CD14-positive monocyte (primary cell): ENCODE results near the gene SOAT2. TPM values are rescaled to one million over a fixed set of nuclear protein-coding genes. Genes with fewer than 3 reads are reported as not detected.

Source experiments
- DNase-seq, 3 donors: peaks; one replicate each; pipeline ENCODE4 v3.0.0-alpha.2; 2011 to 2022
- H2AFZ ChIP-seq: 2 replicates; pipeline ENCODE4 v1.6.0; 2012; ENCODE audit warnings: mild to moderate bottlenecking, low read depth, low read length, inconsistent platforms; ENCODE audit not compliant: insufficient read depth, poor library complexity, severe bottlenecking
- H3K27ac ChIP-seq, 2 donors: 1 replicate in 1 of 2; 2 replicates in 1 of 2; pipeline ENCODE4 v1.5.1; 2012 to 2013; ENCODE audit warnings: low read length in 2 of 2, control low read depth in 1 of 2, inconsistent platforms in 1 of 2, low read depth in 1 of 2, mild to moderate bottlenecking in 1 of 2
- H3K27me3 ChIP-seq, 2 donors: one replicate each; pipeline versions ENCODE4 v1.6.0 to v1.6.1; 2011 to 2013; ENCODE audit warnings: low read length in 2 of 2; ENCODE audit not compliant: control insufficient read depth in 2 of 2, insufficient read depth in 2 of 2
- H3K36me3 ChIP-seq, 2 donors: replicated peaks in 1 of 2; 1 replicate in 1 of 2; 2 replicates in 1 of 2; pipeline versions ENCODE4 v1.5.1 to v1.6.1; 2012 to 2013; ENCODE audit warnings: low read length in 2 of 2, control low read depth in 1 of 2, inconsistent platforms in 1 of 2, mild to moderate bottlenecking in 1 of 2; ENCODE audit not compliant: insufficient read depth in 2 of 2, control insufficient read depth in 1 of 2
- H3K4me1 ChIP-seq, 2 donors: 1 replicate in 1 of 2; 2 replicates in 1 of 2; pipeline versions ENCODE4 v1.5.1 to v1.6.1; 2012 to 2013; ENCODE audit warnings: low read length in 2 of 2, control low read depth in 1 of 2, inconsistent platforms in 1 of 2, mild to moderate bottlenecking in 1 of 2, moderate library complexity in 1 of 2; ENCODE audit not compliant: insufficient read depth in 2 of 2, control insufficient read depth in 1 of 2
- H3K4me2 ChIP-seq: replicated peaks from 2 replicates; pipeline ENCODE3; 2012; ENCODE audit warnings: low read length, moderate library complexity, mild to moderate bottlenecking; ENCODE audit not compliant: poor library complexity, severe bottlenecking; ENCODE audit errors: extremely low read depth
- H3K4me3 ChIP-seq, 3 experiments: fragments of 200-600 bp in 1 of 3; sonication (generic) in 1 of 3; replicated peaks in 1 of 3; 1 replicate in 2 of 3; 2 replicates in 1 of 3; pipeline ENCODE4 v1.5.1; 2011 to 2013; ENCODE audit warnings: low read length in 3 of 3, mild to moderate bottlenecking in 3 of 3, control low read depth in 2 of 3, low read depth in 2 of 3, inconsistent platforms in 1 of 3, moderate library complexity in 1 of 3
- H3K79me2 ChIP-seq: 2 replicates; pipeline ENCODE4 v1.6.0; 2012; ENCODE audit warnings: mild to moderate bottlenecking, control low read depth, inconsistent platforms, low read length, moderate library complexity; ENCODE audit not compliant: insufficient read depth
- H3K9ac ChIP-seq: 2 replicates; pipeline ENCODE4 v1.6.0; 2017; ENCODE audit warnings: low read length, mild to moderate bottlenecking; ENCODE audit not compliant: insufficient read depth, poor library complexity, severe bottlenecking
- H3K9me3 ChIP-seq, 2 donors: replicated peaks in 1 of 2; 1 replicate in 1 of 2; 2 replicates in 1 of 2; pipeline versions ENCODE4 v1.5.1 to v1.6.1; 2012 to 2013; ENCODE audit warnings: low read length in 2 of 2, control low read depth in 1 of 2; ENCODE audit not compliant: control insufficient read depth in 1 of 2, insufficient read depth in 1 of 2
- H4K20me1 ChIP-seq: 2 replicates; pipeline ENCODE4 v1.6.0; 2012; ENCODE audit warnings: mild to moderate bottlenecking, low read length, control low read depth, moderate library complexity; ENCODE audit not compliant: insufficient read depth
- H3K27ac Mint-ChIP-seq, 7 donors: one replicate each; pipeline ENCODE4 v1.8.0; 2020; ENCODE audit warnings: mild to moderate bottlenecking in 7 of 7, mixed read lengths in 7 of 7, moderate library complexity in 6 of 7, inconsistent platforms in 2 of 7
- H3K27me3 Mint-ChIP-seq, 3 donors: one replicate each; pipeline ENCODE4 v1.8.0; 2021 to 2022; ENCODE audit warnings: low read depth in 3 of 3, mild to moderate bottlenecking in 3 of 3, mixed read lengths in 3 of 3, moderate library complexity in 3 of 3, inconsistent platforms in 1 of 3
- H3K36me3 Mint-ChIP-seq, 2 donors: one replicate each; pipeline ENCODE4 v1.8.0; 2020; ENCODE audit warnings: mixed read lengths in 2 of 2, inconsistent platforms in 1 of 2, mild to moderate bottlenecking in 1 of 2
- H3K4me1 Mint-ChIP-seq: one replicate; pipeline ENCODE4 v1.8.0; 2020; ENCODE audit warnings: mild to moderate bottlenecking, mixed read lengths
- H3K4me3 Mint-ChIP-seq, 2 donors: one replicate each; pipeline ENCODE4 v1.8.0; 2020; ENCODE audit warnings: mild to moderate bottlenecking in 2 of 2, mixed read lengths in 2 of 2, moderate library complexity in 1 of 2
- H3K9me3 Mint-ChIP-seq, 7 donors: one replicate each; pipeline ENCODE4 v1.8.0; 2020 to 2022; ENCODE audit warnings: mixed read lengths in 7 of 7, mild to moderate bottlenecking in 6 of 7, moderate library complexity in 6 of 7, inconsistent platforms in 2 of 7
- CTCF ChIP-seq: fragments of 200-600 bp; IDR thresholded peaks from one replicate; pipeline ENCODE4 v1.8.0; 2022; ENCODE audit warnings: antibody characterized with exemption, mild to moderate bottlenecking
- WGBS: methylation state at CpG from one replicate; pipeline ENCODE4 v1.1.5; 2013; ENCODE audit warnings: missing lambda C conversion rate; ENCODE audit not compliant: insufficient coverage; 5-methylcytosine and 5-hydroxymethylcytosine counted together
- intact Hi-C, 2 donors: fragments of 100-400 bp; cut with micrococcal nuclease; formaldehyde crosslinking; loops; one replicate each; pipeline versions ENCODE4 v1.15.0 to v1.15.1; 2023
- polyA plus RNA-seq, 3 donors: library from polyadenylated mRNA; depleted of rRNA in 1 of 3; unstranded in 2 of 3; stranded (reverse) in 1 of 3; fragments of 300-500 nt in 2 of 3; fragments of >200 nt in 1 of 3; fragmentation: Illumina TruSeq in 2 of 3; gene quantifications; 1 replicate in 2 of 3; 2 replicates in 1 of 3; pipeline ENCODE4 v1.2.3, GENCODE V29; 2012 to 2021

SOAT2 gene
- polyA plus RNA-seq, 3 donors, result not detected

- H3K4me2 ChIP-seq, result peak overlapping the region; percentile 93
- Mint-ChIP-seq H3K4me1 (peaks cover 55% of the 10 kb centered on the region), H3K36me3 (peaks cover 0 to 13% of the 10 kb centered on the region in 2 donors), H3K4me3 (peak overlapping the region; percentile 43 to 94), H3K9me3 (peaks cover 0 to 4% (median 0%) of the 10 kb centered on the region in 7 donors), H3K27me3 (peaks cover 28 to 35% (median 34%) of the 10 kb centered on the region in 3 donors), H3K27ac (peak overlapping the region in 6 of 7 donors; percentile 36 to 85 (median 63))
- no peak overlapping the region for H3K4me3 ChIP-seq
- no peak overlapping the region for H3K27ac ChIP-seq
- H4K20me1 ChIP-seq, result no peaks in the 10 kb centered on the region
- no peak overlapping the region for H3K9ac ChIP-seq
- peaks cover 64% of the 10 kb centered on the region in 2 donors for H3K4me1 ChIP-seq
- WGBS, result no CpG with 5 or more reads among the region's 6 CpGs
- H3K9me3 ChIP-seq, result no peaks in the 10 kb centered on the region
- peak; percentile 90 to 96 (median 90) for DNase-seq
- peak; percentile 94 for TF ChIP-seq CTCF
- intact Hi-C loops, result loop anchor here in 1 of 2 donors (1.0 to 10.0 kb wide), 3 partner anchors 20 to 54 kb away; partner anchors contain the start of gene SPRYD3
- H3K79me2 ChIP-seq, result no peaks in the 10 kb centered on the region
- peaks cover 15 to 24% of the 10 kb centered on the region in 2 donors for H3K27me3 ChIP-seq
- no peaks in the 10 kb centered on the region for H3K36me3 ChIP-seq
- H2AFZ ChIP-seq, result no peak overlapping the region
Observed at GRCh38 chr12:53099071-53099882, 4.0 kb upstream of the SOAT2 start.

- Histone ChIP-seq H3K36me3 (no peaks in the 10 kb centered on the region), H3K9ac (no peak overlapping the region), H3K4me1 (peaks cover 61 to 63% of the 10 kb centered on the region in 2 donors), H3K4me2 (no peak overlapping the region), H4K20me1 (no peaks in the 10 kb centered on the region), H2AFZ (no peak overlapping the region), H3K27ac (no peak overlapping the region), H3K27me3 (peaks cover 15 to 24% of the 10 kb centered on the region in 2 donors), H3K79me2 (no peaks in the 10 kb centered on the region), H3K4me3 (no peak overlapping the region), H3K9me3 (no peaks in the 10 kb centered on the region)
- intact Hi-C loops, result loop anchor here in 1 of 2 donors (5.0 kb wide), 1 partner anchor 33 kb away; no protein-coding TSS in a partner anchor
- DNase-seq, result no peak
- 100% methylated on average over 9 of the region's 13 CpGs for WGBS
- H3K36me3 Mint-ChIP-seq, result peaks cover 0 to 13% of the 10 kb centered on the region in 2 donors
- no peak overlapping the region for H3K4me3 Mint-ChIP-seq
- H3K27me3 Mint-ChIP-seq, result peaks cover 26 to 35% (median 34%) of the 10 kb centered on the region in 3 donors
- TF ChIP-seq CTCF, result no peak
- peaks cover 0 to 4% (median 0%) of the 10 kb centered on the region in 7 donors for H3K9me3 Mint-ChIP-seq
- H3K4me1 Mint-ChIP-seq, result peaks cover 56% of the 10 kb centered on the region
- H3K27ac Mint-ChIP-seq, result no peak overlapping the region
Observed at GRCh38 chr12:53100466-53101151, 2.7 kb upstream of the SOAT2 start.
